Activated T-cell treated with anti-CD3 and anti-CD28 coated beads, Interleukin-2, amount 50 U/mL, for 1 hour (primary cell): ENCODE measurements around the gene TMED5.
A peak's percentile ranks its signal among the peaks of the same experiment; 100 is the strongest.
"Not testable (repeated sequence)": the region's sequence is repeated elsewhere in the genome, so short reads cannot be mapped to it uniquely, and the experiment has no call there.

Experiments used
- DNase-seq: peaks from one replicate; pipeline ENCODE4 v3.0.0-alpha.2; 2020

TMED5 gene

DNA sequence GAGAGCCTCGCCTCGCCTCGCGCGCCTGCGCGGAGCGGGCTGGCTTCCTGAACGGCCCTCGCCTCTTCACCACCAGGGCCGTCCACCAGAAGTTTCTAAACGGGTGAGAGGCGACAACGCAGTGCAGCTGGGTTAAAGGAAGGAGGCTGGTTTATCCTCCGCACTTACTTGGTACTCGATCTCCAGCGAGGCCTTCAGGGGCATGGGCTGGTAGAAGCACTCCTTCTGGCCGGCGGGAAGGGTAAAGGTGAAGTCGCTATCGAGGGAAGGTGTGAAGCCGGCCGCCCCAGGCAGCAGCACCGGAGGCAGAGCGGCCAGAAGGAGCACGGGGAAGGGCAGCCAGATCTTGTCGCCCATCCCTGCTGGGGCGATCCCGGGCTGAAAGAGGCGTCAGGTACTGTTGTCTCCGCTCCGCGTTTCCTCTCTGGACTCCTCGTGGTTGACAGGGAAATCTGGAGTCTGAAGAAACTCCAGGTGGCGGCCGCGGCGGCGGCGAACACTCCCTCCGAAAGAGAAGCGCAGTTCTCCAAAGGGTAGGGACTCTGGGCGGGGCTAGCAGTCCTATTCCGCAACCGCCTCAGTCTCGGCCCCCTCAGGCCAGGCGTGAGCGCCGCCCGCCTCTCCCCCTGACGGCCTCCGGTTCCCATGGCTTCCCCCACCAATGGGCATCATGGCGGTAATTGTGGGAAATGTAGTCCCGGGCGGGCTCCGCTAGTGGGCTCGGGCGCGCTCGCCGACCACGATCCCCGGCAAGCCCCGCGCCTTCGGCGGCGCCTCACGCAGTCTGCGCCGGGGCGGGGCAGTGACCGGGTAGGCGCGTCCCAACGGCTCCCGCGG is at the start of gene TMED5:
Gene TMED5, minus strand, starts transcription at position 528 of the 837 bp plus-strand sequence. Its CDS starts 171 bp downstream, at position 357.
- DNase-seq = peak; percentile 94

DNA sequence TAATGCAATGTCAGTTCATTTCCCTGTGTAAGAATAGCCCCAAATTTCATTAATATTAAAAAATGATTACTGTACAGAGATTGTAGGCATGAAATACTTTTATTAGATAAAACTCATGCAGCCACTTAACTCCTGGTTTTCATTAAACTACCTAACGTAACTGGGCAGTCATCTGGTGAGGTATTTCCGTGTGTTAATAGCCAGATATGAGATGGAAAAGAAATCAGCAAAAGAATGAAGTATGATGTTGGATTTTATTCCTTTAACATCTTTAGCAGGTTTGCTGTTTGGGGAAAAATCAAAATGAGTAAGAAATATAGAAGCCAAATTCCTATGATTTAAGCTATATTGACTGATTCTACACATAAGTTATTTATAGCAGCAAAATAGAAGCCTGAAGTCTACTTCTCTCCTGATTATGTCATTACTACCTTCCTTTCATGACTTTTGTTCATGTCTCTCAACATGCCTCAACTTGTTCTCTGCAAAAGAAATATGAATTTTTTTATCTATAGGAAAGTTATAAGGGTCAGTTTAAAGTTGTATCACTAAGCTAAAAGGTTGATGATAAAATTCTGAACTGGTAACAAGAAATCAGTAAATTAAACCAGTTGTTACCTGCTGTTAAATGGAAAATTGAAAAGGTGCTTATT is 42.9 kb upstream of the TMED5 start:
- DNase-seq = no peak

DNA sequence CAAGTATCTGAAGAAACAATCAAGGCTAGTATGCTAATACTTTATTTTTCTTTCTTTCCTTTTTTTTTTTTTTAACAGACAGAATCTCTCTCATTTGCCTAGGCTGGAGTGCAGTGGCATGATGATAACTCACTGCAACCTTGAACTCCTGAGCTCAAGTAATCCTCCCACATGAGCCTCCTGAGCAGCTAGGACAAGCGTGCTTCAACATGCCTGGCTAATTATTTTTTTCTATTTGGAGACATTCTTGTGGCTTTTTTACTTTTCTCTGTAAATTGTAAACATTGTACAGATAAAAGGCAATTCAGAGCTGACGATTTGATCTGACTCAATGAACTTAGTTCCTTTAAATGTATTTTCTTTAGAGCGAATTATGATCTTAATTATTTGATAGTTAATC is 41.7 kb upstream of the TMED5 start:
- DNase-seq = no peak

DNA sequence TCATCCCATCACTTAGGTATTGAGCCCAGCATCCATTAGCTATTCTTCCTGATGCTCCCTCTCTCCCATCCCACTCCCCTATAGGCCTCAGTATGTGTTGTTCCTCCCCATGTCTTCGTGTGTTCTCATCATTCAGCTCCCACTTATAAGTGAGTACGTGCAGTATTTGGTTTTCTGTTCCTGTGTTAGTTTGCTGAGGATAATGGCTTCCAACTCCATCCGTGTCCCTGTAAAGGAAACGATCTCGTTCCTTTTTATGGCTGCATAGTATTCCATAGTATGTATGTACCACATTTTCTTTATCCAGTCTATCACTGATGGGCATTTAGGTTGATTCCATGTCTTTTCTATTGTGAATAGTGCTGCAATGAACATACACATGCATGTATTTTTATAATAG is 40.5 kb upstream of the TMED5 start:
- not testable (repeated sequence) for DNase-seq

DNA sequence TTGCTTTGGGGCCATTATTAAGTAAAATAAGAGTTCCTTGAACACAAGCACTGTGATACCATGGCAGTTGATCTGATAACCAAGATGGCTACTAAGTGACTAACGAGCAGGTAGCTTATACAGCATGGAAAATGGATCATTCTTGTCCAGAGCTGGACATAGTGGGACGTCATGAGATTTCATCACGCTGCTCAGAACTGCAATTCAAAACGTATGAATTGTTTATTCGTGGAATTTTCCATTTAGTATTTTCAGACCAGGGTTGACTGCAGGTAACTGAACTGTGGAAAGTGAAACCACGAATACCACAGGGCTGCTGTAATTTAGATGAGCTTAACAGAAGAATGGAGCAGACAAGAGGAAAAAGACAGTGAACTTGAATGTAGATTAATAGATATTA is 39.2 kb upstream of the TMED5 start:
- DNase-seq = no peak

DNA sequence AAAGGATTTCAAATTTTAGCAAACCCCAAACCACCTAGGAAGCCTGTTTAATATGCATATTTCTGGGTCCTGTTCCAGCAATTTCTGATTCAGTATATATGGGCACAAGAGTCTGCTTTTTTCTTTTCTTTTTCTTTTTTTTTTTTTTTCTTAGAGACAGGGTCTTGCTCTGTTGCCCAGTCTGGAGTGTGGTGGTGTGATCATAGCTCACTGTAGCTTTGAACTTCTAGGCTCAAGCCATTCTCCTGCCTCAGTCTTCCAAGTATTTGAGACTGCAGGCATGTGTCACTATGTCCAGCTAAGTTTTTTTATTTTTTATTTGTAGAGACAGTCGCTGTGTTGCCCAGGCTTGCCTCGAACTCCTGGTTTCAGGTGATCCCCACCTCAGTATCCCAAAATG is 35.1 kb upstream of the TMED5 start:
- no peak for DNase-seq

DNA sequence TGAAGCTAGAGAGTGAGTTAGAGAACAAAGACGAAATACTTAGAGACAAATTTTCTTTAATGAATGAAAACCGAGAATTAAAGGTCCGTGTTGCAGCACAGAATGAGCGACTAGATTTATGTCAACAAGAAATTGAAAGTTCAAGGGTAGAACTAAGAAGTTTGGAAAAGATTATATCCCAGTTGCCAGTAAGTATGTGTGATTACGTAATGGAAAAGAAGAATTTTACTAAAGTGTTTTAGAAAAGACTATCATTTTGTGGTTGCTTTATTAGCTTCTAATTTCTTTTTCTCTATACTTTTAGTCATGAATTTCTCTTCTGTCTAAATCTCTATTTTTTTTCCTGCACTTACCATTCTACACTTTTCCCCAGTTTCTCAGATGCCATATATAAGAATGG is 27.0 kb upstream of the TMED5 start:
- no peak for DNase-seq

DNA sequence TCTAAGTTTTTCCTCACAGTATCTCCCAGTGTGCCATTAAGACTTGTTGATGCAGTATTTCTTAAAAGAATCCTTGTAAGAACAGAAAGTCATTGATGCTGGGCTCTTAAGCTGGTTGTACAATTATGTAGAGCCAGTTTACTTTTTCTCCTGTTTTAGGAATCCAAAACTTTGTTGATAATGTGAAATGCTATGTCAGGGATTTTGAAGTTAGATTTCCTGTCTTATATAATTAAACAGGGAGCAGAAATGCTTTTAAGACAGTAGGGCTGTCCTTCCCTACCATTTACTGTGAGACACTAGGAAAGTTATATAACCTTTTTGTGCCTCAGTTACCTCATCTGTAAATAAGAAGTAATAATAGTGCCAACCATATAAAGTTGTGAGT is 26.3 kb upstream of the TMED5 start:
- no peak for DNase-seq

DNA sequence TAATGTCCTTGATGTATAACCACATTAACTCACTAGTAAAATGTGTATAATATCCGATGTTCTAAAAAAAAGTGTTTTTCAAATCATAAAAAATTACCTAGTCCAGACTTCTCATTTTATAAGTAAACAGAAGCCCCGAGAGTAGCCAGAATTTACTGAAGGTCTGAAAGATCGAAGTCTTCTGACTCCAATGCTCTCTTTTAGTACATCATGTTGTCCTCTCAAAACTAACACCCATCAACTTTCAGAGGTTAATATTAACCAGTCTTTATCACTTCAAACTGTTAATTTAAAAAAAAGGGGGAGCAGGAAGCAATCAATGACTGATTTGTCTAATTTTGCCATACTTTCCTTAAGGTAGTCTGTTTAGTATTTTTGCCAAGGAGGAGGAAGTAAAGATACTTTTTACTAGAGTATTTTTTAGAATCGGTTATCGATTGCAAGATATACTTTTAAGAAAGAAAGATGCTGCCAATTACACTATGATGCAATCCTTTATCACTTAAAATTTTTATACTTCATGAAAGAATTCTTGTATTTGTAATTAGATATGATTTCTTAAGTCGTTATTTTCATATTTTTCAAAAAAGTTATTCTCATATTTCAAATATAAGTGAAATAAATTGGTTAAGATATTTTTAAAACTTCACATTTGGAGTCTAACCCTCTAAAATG is 25.8 kb upstream of the TMED5 start:
- DNase-seq = no peak

DNA sequence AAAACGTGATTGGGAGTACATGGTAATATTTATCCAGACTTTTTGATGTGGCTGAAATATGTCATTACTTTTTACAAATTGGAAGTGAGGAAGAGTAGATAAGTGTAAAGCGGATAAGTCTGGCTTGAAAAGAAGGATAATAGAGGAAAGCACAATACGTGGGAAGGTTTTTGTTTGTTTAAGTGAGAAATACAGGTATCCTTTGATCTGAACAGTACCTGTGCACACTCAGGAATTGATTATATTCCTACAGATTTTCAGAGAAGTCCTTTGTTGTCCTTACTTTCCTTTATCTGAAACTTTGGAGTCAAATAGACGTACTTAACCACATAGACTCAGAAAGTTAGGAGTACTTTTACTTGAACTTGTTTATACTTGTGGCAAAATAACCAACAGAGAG is 20.5 kb upstream of the TMED5 start:
- DNase-seq = no peak

DNA sequence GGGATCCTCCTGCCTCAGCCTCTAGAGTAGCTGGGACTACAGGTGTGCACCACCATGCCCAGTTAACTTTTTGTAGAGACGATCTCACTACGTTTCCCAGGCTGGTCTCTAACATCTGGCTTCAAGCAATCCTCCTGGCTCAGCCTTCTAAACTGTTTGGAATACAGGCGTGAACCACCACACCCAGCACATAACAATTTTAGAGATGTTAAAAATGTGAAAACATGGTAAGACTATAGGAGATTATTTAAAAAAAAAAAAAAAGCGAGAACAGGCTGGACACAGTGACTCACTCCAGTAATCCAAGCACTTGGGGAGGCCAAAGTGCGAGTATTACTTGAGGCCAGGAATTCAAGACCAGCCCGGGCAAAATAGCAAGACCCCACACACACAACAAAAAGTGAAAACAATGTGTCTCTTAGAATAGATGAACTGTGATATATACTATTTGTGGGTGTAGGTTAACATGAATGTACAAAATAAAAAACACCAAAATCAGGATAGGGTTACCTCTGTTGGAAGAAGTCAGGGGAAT is 19.9 kb upstream of the TMED5 start:
- no peak for DNase-seq

DNA sequence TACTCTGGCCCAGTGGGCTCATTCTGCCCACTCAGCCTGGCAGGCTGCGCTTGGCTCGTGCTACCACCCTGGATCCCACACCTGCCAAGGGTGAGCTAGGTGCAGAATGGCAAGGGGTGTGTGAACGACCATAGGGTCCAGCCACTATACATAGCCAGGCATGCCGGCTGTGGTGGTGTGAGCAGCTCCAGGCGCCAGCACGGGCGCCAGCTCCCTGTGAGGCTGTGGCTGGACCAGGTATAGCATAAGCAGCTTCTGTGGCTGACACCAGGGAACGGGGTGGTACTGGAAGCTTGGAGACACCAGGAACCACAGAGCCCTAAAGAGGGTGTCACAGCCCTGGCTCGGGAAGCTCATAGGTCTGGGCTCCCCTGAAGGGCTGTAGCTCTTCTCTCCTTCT is 18.9 kb upstream of the TMED5 start:
- DNase-seq = no peak

DNA sequence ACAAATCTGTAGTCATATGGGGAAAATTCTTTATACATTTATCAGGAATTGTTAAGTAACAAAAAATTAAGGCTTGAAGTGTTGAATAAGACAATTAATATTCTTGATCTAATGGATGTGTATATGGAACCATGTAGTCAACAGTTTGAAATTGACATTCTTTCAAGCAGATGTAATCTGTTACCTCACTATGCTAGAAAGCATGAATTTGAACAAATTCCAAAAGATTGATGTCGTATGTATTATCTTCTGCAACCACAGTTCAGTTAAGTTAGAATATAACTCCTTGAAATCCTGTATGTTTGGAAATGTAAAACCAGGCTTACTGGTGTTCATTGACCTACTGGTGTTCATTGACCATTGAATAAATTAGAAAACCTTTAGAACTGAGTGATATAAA is 16.4 kb upstream of the TMED5 start:
- no peak for DNase-seq

DNA sequence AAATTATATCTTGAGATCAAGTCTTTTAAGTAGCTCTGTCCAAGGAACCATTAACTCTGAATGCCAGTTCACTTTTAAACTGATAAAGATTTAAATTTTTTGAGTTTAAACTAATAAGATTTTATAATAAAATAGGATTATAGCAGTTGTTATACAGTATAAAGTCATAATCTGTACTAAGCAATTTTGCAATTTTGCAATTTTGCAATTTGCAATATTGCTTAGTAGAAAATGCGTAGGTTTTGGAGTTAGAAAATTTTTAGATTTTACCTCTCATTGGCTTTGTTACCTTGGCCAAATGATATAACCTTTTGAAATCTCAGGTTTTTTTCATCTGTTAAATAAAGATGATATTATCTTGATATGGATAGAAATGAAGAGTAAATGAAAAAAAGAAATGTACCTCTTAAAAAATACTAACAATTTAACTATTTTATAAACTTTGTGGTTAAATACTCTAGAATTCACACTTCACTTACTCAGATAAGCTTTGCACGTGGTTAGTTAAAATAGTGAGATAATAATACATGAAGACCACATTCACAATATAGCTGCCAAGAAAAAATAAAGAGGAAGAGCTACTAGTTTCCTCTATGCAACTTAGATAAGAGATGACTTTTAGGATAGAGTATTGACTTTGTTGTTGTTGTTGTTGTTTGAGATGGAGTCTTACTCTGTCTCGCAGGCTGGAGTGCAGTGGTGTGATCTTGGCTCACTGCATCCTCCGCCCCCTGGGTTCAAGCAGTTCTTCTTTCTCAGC is 14.2 kb upstream of the TMED5 start:
- DNase-seq = no peak

DNA sequence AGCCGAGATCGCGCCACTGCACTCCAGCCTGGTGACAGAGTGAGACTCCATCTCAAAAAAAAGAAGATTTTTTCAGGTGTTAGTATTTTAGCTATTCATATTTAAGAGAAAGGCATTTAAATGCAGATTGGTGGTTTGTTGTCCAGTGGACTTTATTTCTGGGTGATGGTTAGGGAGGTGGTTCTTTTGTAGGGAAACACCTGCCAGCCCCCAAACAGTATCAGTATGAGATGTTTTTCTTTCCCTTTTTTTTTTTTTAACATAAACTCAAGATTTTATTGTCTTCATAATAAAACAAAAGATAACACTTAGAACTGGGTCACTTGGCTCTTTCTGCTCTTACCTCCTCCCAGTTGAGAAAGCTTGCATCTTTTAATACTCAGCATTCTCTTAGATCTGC is 10.2 kb upstream of the TMED5 start:
- DNase-seq = no peak

DNA sequence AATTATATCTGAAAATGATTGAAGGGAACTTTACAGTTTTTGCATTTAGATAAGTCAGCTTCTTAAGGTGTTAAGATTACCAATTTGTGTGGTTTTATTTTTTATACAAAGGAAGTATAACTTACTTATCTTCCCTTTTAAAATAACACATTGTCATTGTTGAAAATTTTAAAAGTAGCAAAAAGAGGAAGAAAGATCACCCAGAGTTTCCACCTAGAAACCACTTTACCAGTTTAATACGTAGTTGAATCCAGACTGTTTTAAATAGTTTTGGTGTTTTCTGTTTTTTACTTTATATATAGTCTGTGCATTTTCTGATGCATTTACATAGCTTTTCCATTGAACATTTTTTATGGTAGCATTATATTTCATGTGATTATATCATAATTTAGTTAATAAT is 6.5 kb upstream of the TMED5 start:
- DNase-seq = no peak

DNA sequence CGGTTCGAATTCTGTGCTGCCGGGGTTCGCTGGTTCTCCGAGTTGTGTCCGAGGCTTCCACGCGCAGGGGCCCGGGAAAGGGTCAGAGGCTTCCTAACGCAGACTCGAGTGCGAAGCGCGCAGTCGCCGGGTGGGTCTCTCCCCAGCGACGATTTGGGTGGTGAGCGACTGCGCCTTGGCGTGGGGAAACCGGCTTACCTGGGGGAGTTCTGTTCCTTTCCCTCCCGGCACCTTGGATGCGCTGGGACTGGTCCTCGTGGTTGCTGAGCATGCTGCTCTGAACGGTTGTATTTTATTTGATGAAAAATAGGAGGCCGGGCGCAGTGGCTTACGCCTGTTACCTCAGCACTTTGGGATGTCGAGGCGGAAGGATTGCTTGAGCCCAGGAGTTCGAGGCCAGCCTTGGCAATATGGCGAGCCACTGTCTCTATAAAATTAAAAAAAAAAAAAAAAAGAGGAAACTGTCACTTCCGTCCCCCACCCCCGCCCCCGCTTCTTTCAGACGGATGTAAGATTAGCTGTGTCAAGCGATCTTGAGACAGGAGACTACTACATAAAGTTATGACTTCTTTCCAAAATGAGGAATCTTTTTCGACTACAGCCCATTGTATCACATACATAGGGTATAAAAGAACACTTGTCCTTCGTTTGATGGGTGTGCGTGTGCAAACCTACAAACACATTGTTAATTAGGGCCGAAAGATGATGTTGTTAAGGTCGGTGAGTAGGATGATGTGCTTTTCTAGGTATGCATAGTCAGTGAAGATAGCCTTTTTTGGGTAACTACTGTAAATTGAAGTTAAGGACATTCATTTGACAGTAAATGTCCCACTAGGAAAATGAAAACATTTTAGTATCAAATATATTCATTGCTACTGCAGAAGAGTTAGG is 755 bp upstream of the TMED5 start, which contains the start of gene CCDC18:
Gene CCDC18, plus strand, starts transcription at position 2 of the 891 bp plus-strand sequence. CDS start 2,638 bp downstream, outside the sequence.
- DNase-seq = no peak

DNA sequence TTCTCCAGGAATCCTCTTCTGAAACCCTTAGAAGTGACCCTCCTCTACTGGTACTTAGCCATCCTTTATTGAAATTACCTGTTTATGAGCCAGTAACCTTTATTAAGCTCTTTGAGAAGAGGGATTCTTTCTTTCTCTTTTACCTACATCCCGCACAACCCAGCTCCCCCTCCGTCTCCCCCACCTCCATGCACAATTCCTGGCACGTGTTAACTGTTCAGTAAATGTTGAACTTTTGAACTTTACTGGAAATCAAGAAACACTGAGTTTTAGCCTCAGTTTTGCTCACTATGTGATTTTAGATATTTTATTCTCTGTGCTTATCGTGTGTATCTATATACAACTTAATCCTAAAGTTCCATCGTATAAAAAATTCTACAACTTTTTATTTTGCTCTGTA is 1.8 kb downstream of the TMED5 start:
- no peak for DNase-seq

DNA sequence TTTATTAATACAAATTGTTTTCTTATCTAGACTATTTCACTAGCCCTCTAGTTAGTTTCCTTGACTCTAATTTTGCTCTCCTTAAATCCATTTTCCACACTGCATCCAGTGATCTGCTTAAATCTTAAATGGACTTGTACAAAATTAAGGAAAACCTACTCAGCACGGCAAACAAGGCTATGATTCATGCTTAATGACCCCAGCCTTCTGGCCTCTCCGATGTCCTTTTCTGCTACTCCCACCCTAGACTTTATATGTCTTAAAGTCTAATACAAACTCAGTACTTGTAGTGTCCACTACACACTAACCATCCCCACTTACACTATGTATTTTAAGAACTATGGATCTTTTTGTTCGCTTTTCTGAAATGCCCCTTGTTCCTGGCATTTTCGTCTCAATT is 2.2 kb downstream of the TMED5 start:
- no peak for DNase-seq

DNA sequence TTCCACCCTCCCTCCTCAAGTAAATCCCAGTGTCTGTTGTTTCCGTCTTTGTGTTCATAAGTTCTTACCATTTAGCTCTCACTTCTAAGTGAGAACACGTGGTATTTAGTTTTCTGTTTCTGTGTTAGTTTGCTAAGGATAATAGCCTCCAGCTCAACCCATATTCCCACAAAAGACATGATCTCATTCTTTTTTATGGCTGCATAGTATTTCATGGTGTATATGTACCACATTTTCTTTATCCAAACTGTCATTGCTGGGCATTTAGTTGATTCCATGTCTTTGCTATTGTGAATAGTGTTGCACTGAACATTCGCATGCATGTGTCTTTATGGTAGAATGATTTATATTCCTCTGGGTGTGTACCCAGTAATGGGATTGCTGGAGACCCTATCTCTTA is 5.6 kb downstream of the TMED5 start:
- not testable (repeated sequence) for DNase-seq

DNA sequence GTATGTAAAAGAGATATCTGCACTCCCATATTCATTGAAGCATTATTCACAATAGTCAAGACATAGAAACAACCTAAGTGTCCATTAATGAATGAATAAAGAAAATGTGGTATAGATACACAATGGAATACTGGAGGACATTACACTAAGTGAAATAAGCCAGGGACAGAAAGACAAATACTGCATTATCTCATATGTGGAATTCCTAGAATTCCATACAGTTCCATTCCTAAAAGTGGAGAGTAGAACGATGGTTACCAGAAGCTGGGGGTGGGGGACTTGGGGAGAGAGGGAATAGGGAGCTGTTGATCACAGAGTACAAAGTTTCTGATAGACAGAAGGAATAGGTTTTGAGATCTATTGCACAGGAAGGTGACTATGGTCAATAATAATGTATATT is 7.4 kb downstream of the TMED5 start:
- DNase-seq = no peak

DNA sequence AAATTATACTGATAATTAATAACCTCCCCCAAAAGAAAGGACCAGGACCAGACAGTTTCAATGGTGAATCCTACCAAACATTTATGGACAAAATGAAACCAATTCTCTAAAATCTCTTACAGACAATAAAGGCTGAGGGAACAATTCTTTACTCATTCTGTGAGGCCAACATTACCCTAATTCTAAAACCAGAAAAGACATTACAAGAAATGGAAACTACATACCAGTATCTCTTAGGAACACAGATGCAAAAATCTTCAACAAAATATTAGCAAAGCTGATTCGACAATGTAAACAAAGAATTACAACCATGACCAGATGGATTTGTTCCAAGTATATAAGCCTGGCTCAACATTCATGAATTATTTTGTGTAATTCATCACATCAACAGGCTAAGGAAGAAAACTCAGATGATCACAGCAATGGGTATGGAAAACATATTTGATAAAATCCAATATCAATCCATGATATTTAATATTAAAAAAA is 8.6 kb downstream of the TMED5 start:
- DNase-seq = no peak
